Activated T-cell treated with anti-CD3 and anti-CD28 coated beads, Interleukin-2, amount 50 U/mL, for 4 hours (primary cell): Measurements from ENCODE around the gene FBXW4. TPM values are rescaled to one million over a fixed set of nuclear protein-coding genes. Genes with fewer than 3 reads are reported as not detected.

ENCODE experiments used
- ATAC-seq, 2 donors: fragments of 200-7000 bp; cut with Tn5 transposase; one replicate each; pipeline ENCODE4 v1.10.0; 2021
- DNase-seq: peaks from one replicate; pipeline ENCODE4 v3.0.0-alpha.2; 2020
- H3K27me3 Mint-ChIP-seq: one replicate; pipeline ENCODE4 v1.8.0; 2021; ENCODE audit warnings: low read depth, mixed read lengths
- H3K36me3 Mint-ChIP-seq: one replicate; pipeline ENCODE4 v1.8.0; 2022; ENCODE audit warnings: mixed read lengths; ENCODE audit not compliant: insufficient read depth
- H3K4me1 Mint-ChIP-seq: one replicate; pipeline ENCODE4 v1.8.0; 2021; ENCODE audit warnings: low read depth, mixed read lengths
- H3K4me3 Mint-ChIP-seq: one replicate; pipeline ENCODE4 v1.8.0; 2021; ENCODE audit warnings: mild to moderate bottlenecking, moderate library complexity, mixed read lengths
- H3K9me3 Mint-ChIP-seq: one replicate; pipeline ENCODE4 v1.8.0; 2021; ENCODE audit warnings: mixed read lengths
- total RNA-seq, 3 donors: library from RNA; stranded (reverse); gene quantifications; one replicate each; pipeline ENCODE4 v1.2.1, GENCODE V29; 2021

FBXW4 gene
- total RNA-seq, 3 donors from 2014 or later = 23.8 to 26.8 (median 25.2) TPM

- Mint-ChIP-seq H3K4me1 (peaks cover 9% of the 10 kb centered on the region), H3K4me3 (peak overlapping the region; percentile 70), H3K36me3 (no peaks in the 10 kb centered on the region), H3K9me3 (peaks cover 3% of the 10 kb centered on the region), H3K27me3 (peaks cover 48% of the 10 kb centered on the region)
- ATAC-seq (peak; percentile 87 to 89), DNase-seq (peak; percentile 81)
Measured at GRCh38 chr10:101569622-101570427, 125.1 kb downstream of the FBXW4 start.

- Mint-ChIP-seq H3K36me3 (no peaks in the 10 kb centered on the region), H3K4me3 (peak overlapping the region; percentile 70), H3K27me3 (peaks cover 50% of the 10 kb centered on the region), H3K9me3 (peaks cover 3% of the 10 kb centered on the region), H3K4me1 (peaks cover 9% of the 10 kb centered on the region)
- DNase-seq (no peak), ATAC-seq (no peak)
Measured at GRCh38 chr10:101569323-101569621, 125.7 kb downstream of the FBXW4 start.

- DNase-seq (no peak), ATAC-seq (no peak)
- Mint-ChIP-seq H3K4me3 (no peak overlapping the region), H3K36me3 (no peaks in the 10 kb centered on the region), H3K4me1 (peaks cover 9% of the 10 kb centered on the region), H3K9me3 (peaks cover 3% of the 10 kb centered on the region), H3K27me3 (peaks cover 58% of the 10 kb centered on the region)
Measured at GRCh38 chr10:101568054-101568745, 126.8 kb downstream of the FBXW4 start.

- DNase-seq (no peak), ATAC-seq (peak; percentile 11 to 41)
- H3K4me3 Mint-ChIP-seq = no peak overlapping the region
- no peaks in the 10 kb centered on the region for H3K36me3 Mint-ChIP-seq
- H3K4me1 Mint-ChIP-seq = peaks cover 9% of the 10 kb centered on the region
- no peaks in the 10 kb centered on the region for H3K9me3 Mint-ChIP-seq
- peaks cover 61% of the 10 kb centered on the region for H3K27me3 Mint-ChIP-seq
Measured at GRCh38 chr10:101567165-101568006, 127.6 kb downstream of the FBXW4 start.

- Mint-ChIP-seq H3K27me3 (peaks cover 61% of the 10 kb centered on the region), H3K36me3 (no peaks in the 10 kb centered on the region), H3K4me1 (peaks cover 9% of the 10 kb centered on the region), H3K9me3 (no peaks in the 10 kb centered on the region), H3K4me3 (no peak overlapping the region)
- no peak for ATAC-seq
- DNase-seq = no peak
Measured at GRCh38 chr10:101566333-101567164, 128.4 kb downstream of the FBXW4 start.

GRCh38 chr10:101565936-101566332 lies 129.0 kb downstream of the FBXW4 start:
- no peaks in the 10 kb centered on the region for H3K9me3 Mint-ChIP-seq
- peaks cover 61% of the 10 kb centered on the region for H3K27me3 Mint-ChIP-seq
- no peaks in the 10 kb centered on the region for H3K36me3 Mint-ChIP-seq
- ATAC-seq = no peak
- DNase-seq = no peak
- H3K4me1 Mint-ChIP-seq = peaks cover 9% of the 10 kb centered on the region
- H3K4me3 Mint-ChIP-seq = no peak overlapping the region

GRCh38 chr10:101565370-101565900 lies 129.5 kb downstream of the FBXW4 start:
- DNase-seq (no peak), ATAC-seq (no peak)
- peaks cover 9% of the 10 kb centered on the region for H3K4me1 Mint-ChIP-seq
- no peaks in the 10 kb centered on the region for H3K9me3 Mint-ChIP-seq
- no peak overlapping the region for H3K4me3 Mint-ChIP-seq
- peaks cover 61% of the 10 kb centered on the region for H3K27me3 Mint-ChIP-seq
- no peaks in the 10 kb centered on the region for H3K36me3 Mint-ChIP-seq

- no peak for ATAC-seq
- H3K36me3 Mint-ChIP-seq = no peaks in the 10 kb centered on the region
- H3K4me1 Mint-ChIP-seq = peaks cover 8% of the 10 kb centered on the region
- DNase-seq = no peak
- H3K9me3 Mint-ChIP-seq = no peaks in the 10 kb centered on the region
- H3K4me3 Mint-ChIP-seq = no peak overlapping the region
- peaks cover 56% of the 10 kb centered on the region for H3K27me3 Mint-ChIP-seq
Measured at GRCh38 chr10:101564490-101564991, 130.4 kb downstream of the FBXW4 start.

- DNase-seq (no peak), ATAC-seq (no peak)
- Mint-ChIP-seq H3K27me3 (peaks cover 47% of the 10 kb centered on the region), H3K4me1 (peaks cover 14% of the 10 kb centered on the region), H3K4me3 (no peak overlapping the region), H3K36me3 (no peaks in the 10 kb centered on the region), H3K9me3 (no peaks in the 10 kb centered on the region)
Measured at GRCh38 chr10:101563497-101564040, 131.4 kb downstream of the FBXW4 start.

- Mint-ChIP-seq H3K9me3 (no peaks in the 10 kb centered on the region), H3K4me3 (no peak overlapping the region), H3K4me1 (peaks cover 19% of the 10 kb centered on the region), H3K36me3 (no peaks in the 10 kb centered on the region), H3K27me3 (peaks cover 42% of the 10 kb centered on the region)
- DNase-seq (no peak), ATAC-seq (no peak)
Measured at GRCh38 chr10:101563007-101563406, 132.0 kb downstream of the FBXW4 start.

GRCh38 chr10:101562231-101562630 lies 132.7 kb downstream of the FBXW4 start:
- H3K4me1 Mint-ChIP-seq = peaks cover 24% of the 10 kb centered on the region
- no peaks in the 10 kb centered on the region for H3K9me3 Mint-ChIP-seq
- no peak overlapping the region for H3K4me3 Mint-ChIP-seq
- no peak for ATAC-seq
- no peaks in the 10 kb centered on the region for H3K36me3 Mint-ChIP-seq
- no peak for DNase-seq
- peaks cover 36% of the 10 kb centered on the region for H3K27me3 Mint-ChIP-seq

- ATAC-seq = no peak
- peaks cover 28% of the 10 kb centered on the region for H3K27me3 Mint-ChIP-seq
- no peak overlapping the region for H3K4me3 Mint-ChIP-seq
- no peaks in the 10 kb centered on the region for H3K9me3 Mint-ChIP-seq
- peaks cover 20% of the 10 kb centered on the region for H3K4me1 Mint-ChIP-seq
- H3K36me3 Mint-ChIP-seq = no peaks in the 10 kb centered on the region
- DNase-seq = no peak
Measured at GRCh38 chr10:101561068-101561915, 133.7 kb downstream of the FBXW4 start.
